ENCODE measurements around the gene SLFN11. TPM values are rescaled to one million over a fixed set of nuclear protein-coding genes. Genes with fewer than 3 reads are reported as not detected.
"Not testable (repeated sequence)": the region's sequence is repeated elsewhere in the genome, so short reads cannot be mapped to it uniquely, and the experiment has no call there.

SLFN11 gene
- polyA plus RNA-seq, 3 donors from 2014 or later, result 1.8 to 12.6 (median 7.0) TPM

DNA sequence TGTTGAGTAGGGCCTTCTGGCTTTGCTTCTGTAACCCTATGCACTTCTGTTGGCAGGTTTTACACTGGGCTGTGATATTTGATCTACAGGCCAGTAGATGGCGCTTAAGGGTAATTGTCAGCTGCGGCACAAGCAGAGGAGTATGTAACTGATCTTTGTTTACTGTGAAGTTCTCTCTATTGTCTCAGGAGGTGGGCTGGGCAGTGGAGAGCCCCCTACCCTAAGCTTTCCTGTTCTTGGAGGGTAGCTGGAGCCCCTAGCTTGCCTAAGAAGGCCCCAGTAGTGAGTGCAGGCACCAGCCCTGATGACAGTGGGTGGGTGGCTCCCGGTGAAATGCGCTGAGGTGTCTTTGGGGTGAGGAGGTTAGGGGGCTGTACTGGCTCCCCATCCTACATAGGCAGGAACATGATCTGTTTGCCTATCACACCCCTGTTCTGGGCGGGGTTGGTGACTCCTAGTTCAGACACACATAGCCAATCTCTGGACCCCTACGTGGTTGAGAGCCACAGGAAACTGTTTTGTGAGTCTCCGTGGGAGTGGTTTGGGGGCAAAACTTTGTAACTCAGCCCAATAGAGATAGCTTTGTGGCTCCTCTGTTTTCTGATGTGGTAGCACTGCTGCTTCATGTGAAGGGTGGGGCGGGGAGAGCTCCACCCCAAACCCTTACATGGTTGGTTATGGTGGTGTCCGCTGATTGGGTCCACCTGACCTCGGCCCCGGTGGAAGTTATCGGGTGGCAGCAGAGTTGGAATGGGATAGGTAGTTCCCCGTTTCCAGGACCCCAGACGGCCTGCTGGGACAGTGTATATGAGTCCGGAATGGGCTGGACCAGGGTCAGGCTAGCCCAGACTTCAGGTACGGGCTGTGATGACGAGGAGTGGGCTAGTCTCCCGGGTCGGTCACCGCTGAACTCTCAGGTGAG is 60.4 kb downstream of the SLFN11 start:
- Mint-ChIP-seq H3K9me3 (peaks cover 0 to 5% (median 0%) of the 10 kb centered on the region in 6 donors), H3K4me1 (peaks cover 41 to 58% of the 10 kb centered on the region in 2 donors), H3K27me3 (ENCODE audit: low read depth in 3 of 3) (peaks cover 0 to 4% (median 0%) of the 10 kb centered on the region in 3 donors), H3K27ac (peak overlapping the region; percentile 94 to 99 (median 98)), H3K36me3 (no peaks in the 10 kb centered on the region), H3K4me3 (peak overlapping the region; percentile 94 to 98 (median 97))
- peak; percentile 92 to 94 (median 93) for DNase-seq

GRCh38 chr17:35312346-35312745 is 61.1 kb downstream of the SLFN11 start:
- DNase-seq, result no peak
- Mint-ChIP-seq H3K4me3 (peak overlapping the region; percentile 9 to 95 (median 66)), H3K4me1 (peaks cover 36 to 51% of the 10 kb centered on the region in 2 donors), H3K36me3 (no peaks in the 10 kb centered on the region), H3K27me3 (ENCODE audit: low read depth in 3 of 3) (peaks cover 0 to 4% (median 0%) of the 10 kb centered on the region in 3 donors), H3K27ac (peak overlapping the region; percentile 94 to 99 (median 98)), H3K9me3 (peaks cover 0 to 5% (median 0%) of the 10 kb centered on the region in 6 donors)

GRCh38 chr17:35309345-35309744 is 64.1 kb downstream of the SLFN11 start:
- H3K27me3 Mint-ChIP-seq (ENCODE audit: low read depth in 3 of 3); H3K4me3 Mint-ChIP-seq; DNase-seq; H3K9me3 Mint-ChIP-seq; H3K36me3 Mint-ChIP-seq: not testable (repeated sequence)
- H3K27ac Mint-ChIP-seq, result peak overlapping the region in 1 of 6 donors; percentile 40
- peaks cover 21 to 23% of the 10 kb centered on the region in 2 donors for H3K4me1 Mint-ChIP-seq

Other genes with a start within 250 kb of the SLFN11 start
- 1 to 10 TPM; 2.1 to 4.7 (median 3.3) TPM for gene NLE1, start 231.3 kb downstream of the SLFN11 start, polyA plus RNA-seq
- 1 to 10 TPM in 1 of 3 donors, under 1 TPM in 1, not detected in 1; 0.41 to 1.0 TPM for gene UNC45B, start 225.8 kb downstream of the SLFN11 start, polyA plus RNA-seq
- not detected for gene SLC35G3, start 179.2 kb downstream of the SLFN11 start, polyA plus RNA-seq
- 100 to 1,000 TPM in 1 of 3 donors, 10 to 100 TPM in 2; 38.5 to 156 (median 84.2) TPM for gene SLFN5, start 130.5 kb downstream of the SLFN11 start, polyA plus RNA-seq
- 10 to 100 TPM in 1 of 3 donors, 1 to 10 TPM in 1, under 1 TPM in 1; 0.44 to 10.5 (median 6.3) TPM for gene SLFN12, start 58.9 kb upstream of the SLFN11 start, polyA plus RNA-seq
- gene SLFN13, start 75.1 kb upstream of the SLFN11 start, polyA plus RNA-seq, result 10 to 100 TPM; 11.8 to 41.8 (median 39.2) TPM
- gene SLFN12L, start 164.1 kb upstream of the SLFN11 start, polyA plus RNA-seq, result 10 to 100 TPM; 14.8 to 28.8 (median 27.4) TPM
- under 1 TPM in 2 of 3 donors, not detected in 1; 0.10 to 0.50 TPM for gene SLFN14, start 187.2 kb upstream of the SLFN11 start, polyA plus RNA-seq
- gene PEX12, start 204.9 kb upstream of the SLFN11 start, polyA plus RNA-seq, result 1 to 10 TPM in 2 of 3 donors, not detected in 1; 1.7 to 2.0 TPM
- 10 to 100 TPM; 43.7 to 79.9 (median 51.4) TPM for gene AP2B1, start 213.7 kb upstream of the SLFN11 start, polyA plus RNA-seq